GOT3 (cell line): Measurements from ENCODE around the gene TRMT44.

Source experiments
- DNase-seq: peaks from one replicate; lab custom pipeline; 2025; ENCODE audit warnings: mixed read lengths; lab: John Stamatoyannopoulos, UW

The TRMT44 gene

GRCh38 chr4:8493484-8493883, 52.9 kb downstream of the TRMT44 start:
- DNase-seq: no peak

GRCh38 chr4:8494218-8494617, 53.6 kb downstream of the TRMT44 start:
- no peak for DNase-seq

GRCh38 chr4:8494983-8495548, 54.5 kb downstream of the TRMT44 start:
- DNase-seq: no peak

- DNase-seq: no peak
Measured at GRCh38 chr4:8495803-8496202, 55.2 kb downstream of the TRMT44 start.

GRCh38 chr4:8497762-8498161, 57.2 kb downstream of the TRMT44 start:
- DNase-seq: no peak

DNA sequence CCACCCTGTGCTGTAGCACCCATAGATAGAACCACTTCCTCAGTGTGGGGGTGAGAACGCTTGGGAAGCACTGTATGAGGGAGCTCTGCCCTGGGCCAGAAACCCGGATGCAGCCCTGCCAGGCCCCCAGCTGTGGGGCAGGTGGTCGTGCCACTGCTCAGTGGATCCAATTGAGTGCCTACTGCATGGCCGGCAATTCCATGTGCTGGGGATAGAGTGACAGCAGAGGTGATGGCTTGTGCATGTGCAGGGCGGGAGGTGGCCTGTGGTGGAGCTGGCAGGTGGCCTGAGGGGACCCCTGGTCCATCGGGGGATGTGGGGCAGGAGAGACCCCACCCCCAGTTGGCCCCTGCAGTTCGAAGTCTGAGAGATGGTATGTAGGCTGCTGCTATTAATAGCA, 60.4 kb downstream of the TRMT44 start:
- no peak for DNase-seq

GRCh38 chr4:8501781-8502180, 61.2 kb downstream of the TRMT44 start:
- no peak for DNase-seq

- no peak for DNase-seq
Measured at GRCh38 chr4:8502371-8502770, 61.8 kb downstream of the TRMT44 start.

DNA sequence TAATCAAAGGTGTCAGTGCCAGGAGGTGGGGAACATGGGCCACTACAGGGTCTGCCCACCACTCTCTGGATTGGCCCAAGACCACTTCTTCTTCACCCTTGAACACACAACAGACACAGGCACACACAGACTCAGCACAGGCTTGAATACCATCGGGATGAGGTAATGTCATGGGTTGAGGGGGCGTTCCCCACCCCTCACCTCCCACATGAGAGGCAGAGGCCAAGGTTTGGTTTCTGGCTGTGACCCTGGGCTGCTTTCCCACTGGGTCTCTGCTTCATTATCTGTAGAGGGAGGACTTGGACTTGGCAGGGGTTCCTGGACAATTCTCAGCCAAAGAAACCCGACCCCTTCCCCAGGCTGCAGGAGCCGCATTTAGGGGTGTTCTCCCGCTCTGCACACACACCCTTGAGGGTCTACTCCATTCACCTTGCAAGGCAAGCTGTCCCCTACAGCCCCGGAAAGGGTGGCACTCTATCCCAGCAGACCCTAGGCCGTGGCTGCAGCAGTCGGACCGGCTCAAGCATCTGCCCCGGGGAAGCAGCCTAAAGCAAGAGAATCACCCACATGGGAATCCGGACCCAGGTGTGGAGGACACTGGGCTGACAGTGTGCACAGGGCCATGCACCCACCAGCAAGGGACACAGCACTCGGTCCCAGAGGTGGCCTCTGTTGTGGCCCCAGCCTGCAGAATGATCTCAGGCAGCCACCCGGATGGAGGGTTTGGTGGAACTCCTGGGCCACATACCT, 62.4 kb downstream of the TRMT44 start:
- DNase-seq: no peak

DNA sequence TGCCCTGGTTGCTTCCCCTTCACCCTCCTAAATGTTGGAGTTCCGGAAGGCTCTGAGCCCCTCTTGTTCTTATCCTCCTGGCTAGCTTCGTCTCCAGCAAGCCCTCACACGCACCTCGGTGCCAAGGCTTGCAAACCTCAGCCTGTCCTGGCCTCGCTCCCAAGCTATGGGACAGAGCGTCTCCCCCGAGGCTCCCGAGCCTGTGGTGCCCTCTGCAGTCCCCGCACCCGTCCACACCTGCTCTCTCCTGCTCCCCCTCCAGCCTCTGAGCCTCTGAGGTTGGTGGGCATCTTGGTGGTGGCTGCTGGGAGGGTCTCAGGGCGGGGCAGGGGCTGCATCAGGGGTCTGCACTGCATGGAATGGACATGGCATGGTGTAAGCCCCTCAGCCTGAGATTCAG, 63.2 kb downstream of the TRMT44 start:
- no peak for DNase-seq

DNA sequence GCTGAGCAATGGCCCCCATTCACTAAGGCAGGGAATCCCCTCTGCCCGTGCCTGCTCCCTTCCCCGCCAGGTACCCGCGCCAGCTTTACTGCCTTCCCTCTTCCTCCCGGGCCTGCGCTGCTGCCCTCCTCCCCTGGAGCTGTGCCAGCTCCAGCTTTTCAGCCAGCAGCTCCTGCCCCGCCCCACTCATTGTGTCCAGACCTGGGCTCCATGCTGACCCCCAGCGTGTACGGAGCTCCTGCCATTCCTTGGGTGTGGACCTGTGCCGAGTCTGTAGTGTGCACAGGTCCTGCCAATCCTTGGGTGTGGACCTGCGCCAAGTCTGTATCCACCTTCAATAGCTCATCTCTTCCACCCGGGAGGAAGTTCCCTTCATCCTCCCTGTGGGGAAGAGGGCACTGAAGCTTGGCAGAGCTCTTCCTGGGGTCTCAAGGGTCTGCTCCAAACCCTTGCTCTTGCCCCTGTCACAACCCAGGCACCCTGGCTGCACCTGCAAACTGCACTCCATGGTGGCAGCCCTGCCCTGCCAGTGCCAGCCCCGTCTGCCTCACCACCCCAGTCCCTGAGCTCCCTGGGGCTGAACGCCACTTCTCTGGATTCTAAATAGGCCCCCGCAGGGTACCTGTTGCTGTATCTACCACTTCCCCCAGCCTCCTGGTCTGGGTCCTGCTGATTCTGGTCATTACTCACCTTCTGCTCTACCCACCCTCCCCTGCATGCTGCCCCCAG, 63.9 kb downstream of the TRMT44 start:
- DNase-seq: no peak

GRCh38 chr4:8505229-8505628, 64.7 kb downstream of the TRMT44 start:
- DNase-seq: no peak

GRCh38 chr4:8506006-8506372, 65.4 kb downstream of the TRMT44 start:
- no peak for DNase-seq

- DNase-seq: no peak
Measured at GRCh38 chr4:8506373-8507195, 66.0 kb downstream of the TRMT44 start.

GRCh38 chr4:8507196-8507570, 66.6 kb downstream of the TRMT44 start:
- DNase-seq: no peak

DNA sequence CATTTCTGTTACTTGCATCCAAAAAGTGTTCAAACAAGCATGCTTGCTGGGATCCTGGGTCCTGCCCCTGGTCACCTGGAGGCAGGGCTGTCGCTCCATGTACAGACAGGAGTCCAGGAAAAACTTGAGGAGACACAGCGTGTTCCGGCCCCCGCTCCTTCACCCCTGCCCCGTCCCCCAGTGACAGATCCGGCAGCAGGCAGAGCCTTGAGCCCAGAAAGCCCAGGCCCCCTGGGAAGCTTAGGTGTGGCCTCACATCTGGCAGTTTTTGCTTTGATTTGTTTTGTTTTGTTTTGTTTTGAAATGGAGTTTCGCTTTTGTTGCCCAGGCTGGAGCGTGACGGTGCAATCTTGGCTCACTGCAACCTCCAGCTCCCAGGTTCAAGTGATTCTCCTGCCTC, 67.0 kb downstream of the TRMT44 start:
- no peak for DNase-seq

GRCh38 chr4:8508266-8508665, 67.7 kb downstream of the TRMT44 start:
- no peak for DNase-seq

GRCh38 chr4:8508740-8509139, 68.2 kb downstream of the TRMT44 start:
- no peak for DNase-seq

GRCh38 chr4:8509311-8509950, 68.9 kb downstream of the TRMT44 start:
- DNase-seq: no peak

- DNase-seq: no peak
Measured at GRCh38 chr4:8510191-8510590, 69.6 kb downstream of the TRMT44 start.

DNA sequence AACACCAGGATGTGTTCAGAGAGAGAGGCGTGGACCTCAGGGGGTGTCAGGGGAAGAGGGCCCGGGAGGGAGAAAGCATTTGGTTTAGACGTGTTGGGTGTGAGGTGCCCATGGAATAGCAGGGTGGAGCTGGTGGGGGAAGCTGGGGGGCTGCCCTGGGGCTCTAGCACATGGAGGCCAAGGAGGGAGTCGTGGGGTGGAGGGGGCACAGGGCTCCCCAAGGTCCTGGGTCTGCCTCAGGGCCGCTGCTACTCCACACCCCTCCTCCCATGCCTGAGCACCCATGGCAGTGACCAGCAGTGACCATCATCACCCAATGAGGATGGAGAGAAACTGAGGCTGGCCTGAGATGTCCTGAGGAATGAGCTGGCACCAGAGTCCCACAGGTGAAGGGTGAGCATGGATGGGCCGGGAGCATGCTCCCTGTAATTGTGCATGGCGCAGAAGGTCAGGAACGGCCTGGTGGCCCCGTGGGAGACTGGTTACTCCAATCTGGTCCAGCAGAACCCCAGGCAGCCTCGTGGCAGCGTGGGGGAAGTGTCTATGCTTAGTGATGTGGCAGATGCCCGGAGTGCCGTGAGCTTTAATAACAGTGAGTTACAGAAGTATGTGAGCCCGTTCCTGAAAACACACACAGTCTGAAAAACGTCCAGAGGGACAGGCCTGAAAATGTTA, 70.2 kb downstream of the TRMT44 start:
- no peak for DNase-seq
